IMR-90 (cell line): ENCODE results near the gene DEFB108B.
"Not testable (repeated sequence)": the region's sequence is repeated elsewhere in the genome, so short reads cannot be mapped to it uniquely, and the experiment has no call there.

Experiments used
- CTCF ChIP-seq: conservative IDR thresholded peaks from 2 replicates; pipeline ENCODE4 v1.5.1; 2012; ENCODE audit warnings: mild to moderate bottlenecking, low read depth, low read length, improper control_type of control experiment
- NFE2L2 ChIP-seq: fragments of 150-350 bp; IDR thresholded peaks from 2 replicates; pipeline ENCODE4 v1.6.1; 2016; ENCODE audit warnings: low read depth, mild to moderate bottlenecking, low read length
- POLR2A ChIP-seq: IDR thresholded peaks from 2 replicates; pipeline ENCODE4 v1.6.1; 2012; ENCODE audit warnings: mild to moderate bottlenecking, low read depth, low read length
- RAD21 ChIP-seq: IDR thresholded peaks from 2 replicates; pipeline ENCODE4 v1.6.1; 2012; ENCODE audit warnings: low read length, improper control_type of control experiment
- SMC3 ChIP-seq: fragments of 150-350 bp; IDR thresholded peaks from 2 replicates; pipeline ENCODE4 v1.6.1; 2016; ENCODE audit warnings: low read depth, mild to moderate bottlenecking, antibody characterized with exemption, low read length, moderate library complexity

GRCh38 chr11:71789444-71790196 lies 43.4 kb upstream of the DEFB108B start:
- TF ChIP-seq NFE2L2, CTCF, POLR2A, RAD21, SMC3: not testable (repeated sequence)
